ENCODE measurements around the gene CPA3. TPM values are rescaled to one million over a fixed set of nuclear protein-coding genes. Genes with fewer than 3 reads are reported as not detected.

CPA3 gene
- total RNA-seq, 1 experiment from 2014 or later: not detected

DNA sequence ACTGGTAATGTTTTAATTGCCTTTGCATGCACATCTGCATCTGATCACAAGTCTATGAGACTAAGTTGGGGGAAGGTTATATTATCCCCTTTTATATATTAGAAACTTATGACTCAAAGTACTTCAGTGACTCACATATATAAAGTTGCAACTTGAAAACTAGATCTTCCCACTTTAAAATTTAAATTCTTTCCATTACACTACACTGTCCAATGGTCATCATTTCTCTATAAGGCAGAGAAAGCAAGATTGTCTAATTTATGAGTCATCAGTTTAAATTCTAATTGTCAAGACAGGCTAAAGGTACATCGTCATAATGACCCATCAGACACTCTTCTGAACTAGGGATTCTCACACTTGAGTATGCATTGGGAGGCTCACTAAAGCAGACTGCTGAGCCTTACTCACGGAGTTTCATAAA, 37.9 kb downstream of the CPA3 start:
- BruUV-seq (replicated peaks): no TSS peak
- ChIA-PET POLR2A (no interaction called here), CTCF (no interaction called here), RAD21 (ENCODE audit: low non-redundant PET in 1 of 2, low total read pairs in 2 of 2, uncharacterized antibody in 2 of 2, unreplicated experiment in 2 of 2) (no interaction called here)
- no peak overlapping the region for H2AFZ ChIP-seq (ENCODE audit: low read depth, low read length, poor library complexity, severe bottlenecking)
- intact Hi-C loops (cut with micrococcal nuclease): no loop called here
- TF ChIP-seq EZH2 (IDR thresholded peaks at IDR 0.05) (no peak), ELF1 (IDR thresholded peaks at IDR 0.05; ENCODE audit: borderline replicate concordance, low read depth) (no peak), POLR2A (IDR thresholded peaks at IDR 0.05; ENCODE audit: borderline replicate concordance, extremely low read depth, insufficient read depth, insufficient read length) (no peak), CBX3 (IDR thresholded peaks at IDR 0.05; ENCODE audit: low read depth) (no peak)
- no peak overlapping the region for H3K9ac ChIP-seq (ENCODE audit: low read length)
- no peaks in the 10 kb centered on the region for H3K4me1 ChIP-seq (ENCODE audit: control insufficient read depth in 1 of 2, insufficient read depth in 2 of 2, low read length in 2 of 2)
- DNase-seq (ENCODE audit: low read depth, low spot score) (no peak), ATAC-seq (no peak)
- no peak overlapping the region for H3K4me2 ChIP-seq (ENCODE audit: low read length)
- H3K36me3 ChIP-seq (ENCODE audit: control insufficient read depth in 1 of 2, insufficient read depth in 2 of 2, low read length in 2 of 2): no peaks in the 10 kb centered on the region
- H3K9me2 ChIP-seq (ENCODE audit: insufficient read depth): no peaks in the 10 kb centered on the region
- no peaks in the 10 kb centered on the region for H4K20me1 ChIP-seq (ENCODE audit: insufficient read depth)
- H3K27ac ChIP-seq (ENCODE audit: low read depth, low read length): no peak overlapping the region
- H3K9me3 ChIP-seq (ENCODE audit: control insufficient read depth in 1 of 2, insufficient read depth in 1 of 2, low read depth in 1 of 2, low read length in 2 of 2): no peaks in the 10 kb centered on the region
- no peaks in the 10 kb centered on the region for H3K27me3 ChIP-seq (ENCODE audit: insufficient read depth, low read length)
- no peak overlapping the region for H3K4me3 ChIP-seq (replicated peaks in 1 of 2; ENCODE audit: low read depth in 1 of 2, low read length in 2 of 2)
- H3K79me2 ChIP-seq (ENCODE audit: insufficient read depth, low read length): no peaks in the 10 kb centered on the region

DNA sequence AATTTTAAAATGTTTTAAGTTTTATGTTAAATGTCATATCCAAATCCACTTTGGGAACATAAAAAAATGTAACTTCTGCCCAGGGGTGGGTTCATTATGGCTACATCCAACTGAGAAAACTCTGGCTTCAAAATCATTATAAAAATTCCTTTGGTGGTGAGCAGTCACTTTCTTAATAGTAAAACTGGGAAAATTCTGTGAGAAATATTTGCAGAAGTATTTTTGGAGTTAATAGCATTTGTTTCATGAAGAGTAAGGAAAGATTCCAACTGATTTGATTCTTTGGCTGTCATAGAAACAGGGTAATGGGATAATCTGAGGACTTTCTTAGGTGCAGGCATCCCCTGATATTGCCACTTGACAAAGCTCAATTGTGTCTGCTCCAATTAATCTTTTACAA, 38.8 kb downstream of the CPA3 start:
- Histone ChIP-seq H3K9ac (ENCODE audit: low read length) (no peak overlapping the region), H3K4me3 (replicated peaks in 1 of 2; ENCODE audit: low read depth in 1 of 2, low read length in 2 of 2) (no peak overlapping the region), H3K27me3 (ENCODE audit: insufficient read depth, low read length) (no peaks in the 10 kb centered on the region), H4K20me1 (ENCODE audit: insufficient read depth) (no peaks in the 10 kb centered on the region), H3K4me2 (ENCODE audit: low read length) (no peak overlapping the region), H3K9me2 (ENCODE audit: insufficient read depth) (no peaks in the 10 kb centered on the region), H3K36me3 (ENCODE audit: control insufficient read depth in 1 of 2, insufficient read depth in 2 of 2, low read length in 2 of 2) (no peaks in the 10 kb centered on the region), H3K4me1 (ENCODE audit: control insufficient read depth in 1 of 2, insufficient read depth in 2 of 2, low read length in 2 of 2) (no peaks in the 10 kb centered on the region), H3K79me2 (ENCODE audit: insufficient read depth, low read length) (no peaks in the 10 kb centered on the region), H3K27ac (ENCODE audit: low read depth, low read length) (no peak overlapping the region), H3K9me3 (ENCODE audit: control insufficient read depth in 1 of 2, insufficient read depth in 1 of 2, low read depth in 1 of 2, low read length in 2 of 2) (no peaks in the 10 kb centered on the region), H2AFZ (ENCODE audit: low read depth, low read length, poor library complexity, severe bottlenecking) (no peak overlapping the region)
- RAD21 ChIA-PET (ENCODE audit: low non-redundant PET in 1 of 2, low total read pairs in 2 of 2, uncharacterized antibody in 2 of 2, unreplicated experiment in 2 of 2): no interaction called here
- CTCF ChIA-PET: no interaction called here
- DNase-seq (ENCODE audit: low read depth, low spot score) (no peak), ATAC-seq (no peak)
- POLR2A ChIA-PET: no interaction called here
- BruUV-seq (replicated peaks): no TSS peak
- intact Hi-C loops (cut with micrococcal nuclease): no loop called here
- TF ChIP-seq EZH2 (IDR thresholded peaks at IDR 0.05) (no peak), YY1 (IDR thresholded peaks at IDR 0.05; ENCODE audit: extremely low read depth, insufficient replicate concordance, low read depth, low read length) (no peak), REST (IDR thresholded peaks at IDR 0.05; ENCODE audit: low read depth) (no peak), SP1 (IDR thresholded peaks at IDR 0.05; ENCODE audit: low read depth) (no peak), ELF1 (IDR thresholded peaks at IDR 0.05; ENCODE audit: borderline replicate concordance, low read depth) (no peak), MAX (IDR thresholded peaks at IDR 0.05) (no peak), EZH2phosphoT487 (IDR thresholded peaks at IDR 0.05; ENCODE audit: borderline replicate concordance) (no peak), ZNF274 (IDR thresholded peaks at IDR 0.05; ENCODE audit: low read depth, low read length) (no peak), ZFX (IDR thresholded peaks at IDR 0.05) (no peak), POLR2AphosphoS5 (IDR thresholded peaks at IDR 0.05; ENCODE audit: low read depth, low read length) (no peak), SRF (IDR thresholded peaks at IDR 0.05; ENCODE audit: low read depth) (no peak), FOSL1 (IDR thresholded peaks at IDR 0.05; ENCODE audit: low read depth) (no peak)
- TF ChIP-seq, protein P1, sequence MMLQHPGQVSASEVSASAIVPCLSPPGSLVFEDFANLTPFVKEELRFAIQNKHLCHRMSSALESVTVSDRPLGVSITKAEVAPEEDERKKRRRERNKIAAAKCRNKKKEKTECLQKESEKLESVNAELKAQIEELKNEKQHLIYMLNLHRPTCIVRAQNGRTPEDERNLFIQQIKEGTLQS (IDR thresholded peaks at IDR 0.05): no peak
